Measurements from ENCODE around the gene ST6GAL1.

ST6GAL1 gene

GRCh38 chr3:187024536-187025226 lies 94.4 kb downstream of the ST6GAL1 start:
- H3K4me3 ChIP-seq, result no peak overlapping the region
- no peak for DNase-seq (ENCODE audit: low spot score)
- no peak for TF ChIP-seq CTCF (IDR thresholded peaks at IDR 0.05)
- H3K27ac ChIP-seq, result no peak overlapping the region

GRCh38 chr3:187025254-187025655 lies 94.9 kb downstream of the ST6GAL1 start:
- no peak for DNase-seq (ENCODE audit: low spot score)
- Histone ChIP-seq H3K4me3 (no peak overlapping the region), H3K27ac (peak overlapping the region in 1 of 2 donors; percentile 29)
- TF ChIP-seq CTCF (IDR thresholded peaks at IDR 0.05), result no peak

GRCh38 chr3:187025656-187026316 lies 95.5 kb downstream of the ST6GAL1 start:
- Histone ChIP-seq H3K27ac (peak overlapping the region in 1 of 2 donors; percentile 29), H3K4me3 (no peak overlapping the region)
- no peak for DNase-seq (ENCODE audit: low spot score)
- TF ChIP-seq CTCF (IDR thresholded peaks at IDR 0.05), result no peak

GRCh38 chr3:187026317-187026670 lies 96.0 kb downstream of the ST6GAL1 start:
- Histone ChIP-seq H3K4me3 (no peak overlapping the region), H3K27ac (no peak overlapping the region)
- DNase-seq (ENCODE audit: low spot score), result no peak
- no peak for TF ChIP-seq CTCF (IDR thresholded peaks at IDR 0.05)

- Histone ChIP-seq H3K27ac (no peak overlapping the region), H3K4me3 (no peak overlapping the region)
- no peak for TF ChIP-seq CTCF (IDR thresholded peaks at IDR 0.05)
- DNase-seq (ENCODE audit: low spot score), result no peak
Observed at GRCh38 chr3:187027531-187028278, 97.4 kb downstream of the ST6GAL1 start.

- no peak for DNase-seq (ENCODE audit: low spot score)
- Histone ChIP-seq H3K27ac (no peak overlapping the region), H3K4me3 (no peak overlapping the region)
- TF ChIP-seq CTCF (IDR thresholded peaks at IDR 0.05), result no peak
Observed at GRCh38 chr3:187031934-187032333, 101.6 kb downstream of the ST6GAL1 start.
